Measurements from ENCODE around the gene ATXN2.
"Not testable (repeated sequence)": the region's sequence is repeated elsewhere in the genome, so short reads cannot be mapped to it uniquely, and the experiment has no call there.

The ATXN2 gene

DNA sequence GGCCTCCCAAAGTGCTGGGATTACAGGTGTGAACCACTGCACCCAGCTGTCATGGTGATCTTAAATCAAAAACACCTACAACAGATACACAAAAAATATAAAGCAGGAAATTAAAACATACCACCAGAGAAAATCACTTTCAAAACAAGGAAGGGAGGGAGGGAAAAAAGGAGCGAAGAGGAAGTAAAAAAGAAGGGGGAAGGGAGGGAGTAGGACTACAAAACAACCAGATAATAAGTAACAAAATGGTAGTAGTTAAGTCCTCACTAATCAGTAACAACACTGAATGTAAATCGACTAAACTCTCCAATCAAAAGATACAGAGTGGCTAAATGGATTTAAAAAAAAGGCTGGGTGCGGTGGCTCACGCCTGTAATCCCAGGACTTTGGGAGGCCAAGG lies 104.4 kb downstream of the ATXN2 start:
- no peak overlapping the region for H3K27ac ChIP-seq
- H3K4me3 ChIP-seq: no peak overlapping the region
- intact Hi-C loops (cut with DNase I; ENCODE audit: low total_unique reads): no loop called here
- no peaks in the 10 kb centered on the region for H3K9me3 ChIP-seq
- TF ChIP-seq CTCF (IDR thresholded peaks at IDR 0.05): no peak
- H3K27me3 ChIP-seq: no peaks in the 10 kb centered on the region
- H3K4me1 ChIP-seq: peaks cover 0 to 15% (median 2%) of the 10 kb centered on the region in 4 donors
- DNase-seq: no peak
- H3K36me3 ChIP-seq: peaks cover 13 to 78% (median 60%) of the 10 kb centered on the region in 3 donors

DNA sequence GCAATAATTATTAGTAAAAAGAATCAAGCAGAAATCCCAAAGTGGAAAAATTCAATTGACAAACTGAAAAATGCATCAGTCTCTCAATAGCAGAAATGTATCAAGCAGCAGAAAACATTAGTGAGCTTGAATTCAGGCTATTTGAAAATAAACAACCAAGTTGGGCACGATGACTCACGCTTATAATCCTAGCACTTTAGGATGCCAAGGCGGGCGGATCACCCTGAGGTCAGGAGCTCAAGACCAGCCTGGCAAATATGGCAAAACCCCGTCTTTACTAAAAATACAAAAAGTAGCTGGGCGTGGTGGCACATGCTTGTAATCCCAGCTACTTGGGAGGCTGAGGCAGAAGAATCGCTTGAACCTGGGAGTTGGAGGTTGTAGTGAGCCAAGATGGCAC lies 106.1 kb downstream of the ATXN2 start:
- peak; percentile 27 to 74 for DNase-seq
- H3K27ac ChIP-seq: peak overlapping the region; percentile 22 to 28
- H3K4me3 ChIP-seq; intact Hi-C loops (cut with DNase I; ENCODE audit: low total_unique reads); H3K9me3 ChIP-seq; H3K27me3 ChIP-seq: not testable (repeated sequence)
- peaks cover 13 to 73% (median 61%) of the 10 kb centered on the region in 3 donors for H3K36me3 ChIP-seq
- H3K4me1 ChIP-seq: peaks cover 0 to 15% (median 2%) of the 10 kb centered on the region in 4 donors

GRCh38 chr12:111488798-111489197 lies 110.3 kb downstream of the ATXN2 start:
- H3K27me3 ChIP-seq: no peaks in the 10 kb centered on the region
- intact Hi-C loops (cut with DNase I; ENCODE audit: low total_unique reads): no loop called here
- no peak for TF ChIP-seq CTCF (IDR thresholded peaks at IDR 0.05)
- DNase-seq: no peak
- H3K36me3 ChIP-seq: peaks cover 37 to 79% (median 53%) of the 10 kb centered on the region in 3 donors
- H3K9me3 ChIP-seq: no peaks in the 10 kb centered on the region
- H3K4me3 ChIP-seq: no peak overlapping the region
- H3K27ac ChIP-seq: no peak overlapping the region
- H3K4me1 ChIP-seq: peaks cover 0 to 15% (median 2%) of the 10 kb centered on the region in 4 donors

DNA sequence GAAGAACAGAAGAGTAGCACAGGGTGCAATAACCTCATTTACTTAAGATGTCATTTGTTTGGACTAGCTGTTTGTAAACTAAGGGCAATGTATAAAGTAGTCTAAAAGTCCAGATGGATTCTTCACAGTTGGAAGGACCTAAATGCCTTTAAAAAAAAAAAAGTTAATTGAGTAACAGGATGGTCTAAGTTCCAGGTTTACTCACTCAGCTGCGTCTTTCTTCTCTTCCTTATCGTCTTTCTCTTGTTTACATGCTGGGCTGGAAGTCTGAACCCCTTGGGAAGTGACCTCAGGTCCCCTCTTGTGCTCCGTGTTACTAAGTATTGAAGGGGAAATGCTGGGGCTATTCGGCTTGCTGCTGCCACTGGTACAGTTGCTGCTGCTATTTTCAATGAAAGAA lies 110.8 kb downstream of the ATXN2 start:
- DNase-seq: peak in 1 of 2 donors; percentile 54

GRCh38 chr12:111482462-111482861 lies 116.7 kb downstream of the ATXN2 start:
- intact Hi-C loops (cut with DNase I; ENCODE audit: low total_unique reads): no loop called here
- DNase-seq: no peak
- Histone ChIP-seq H3K27me3 (no peaks in the 10 kb centered on the region), H3K4me1 (no peaks in the 10 kb centered on the region), H3K36me3 (peaks cover 68 to 81% (median 68%) of the 10 kb centered on the region in 3 donors), H3K27ac (no peak overlapping the region), H3K4me3 (no peak overlapping the region), H3K9me3 (no peaks in the 10 kb centered on the region)
- no peak for TF ChIP-seq CTCF (IDR thresholded peaks at IDR 0.05)

More for the DNA sequence above, 110.8 kb downstream of the ATXN2 start:
- intact Hi-C loops (cut with DNase I; ENCODE audit: low total_unique reads): no loop called here
- H3K36me3 ChIP-seq: peaks cover 42 to 80% (median 58%) of the 10 kb centered on the region in 3 donors
- H3K4me1 ChIP-seq: peaks cover 0 to 14% (median 2%) of the 10 kb centered on the region in 4 donors
- no peak overlapping the region for H3K4me3 ChIP-seq
- H3K9me3 ChIP-seq: no peaks in the 10 kb centered on the region
- H3K27me3 ChIP-seq: no peaks in the 10 kb centered on the region
- no peak overlapping the region for H3K27ac ChIP-seq
- no peak for TF ChIP-seq CTCF (IDR thresholded peaks at IDR 0.05)

DNA sequence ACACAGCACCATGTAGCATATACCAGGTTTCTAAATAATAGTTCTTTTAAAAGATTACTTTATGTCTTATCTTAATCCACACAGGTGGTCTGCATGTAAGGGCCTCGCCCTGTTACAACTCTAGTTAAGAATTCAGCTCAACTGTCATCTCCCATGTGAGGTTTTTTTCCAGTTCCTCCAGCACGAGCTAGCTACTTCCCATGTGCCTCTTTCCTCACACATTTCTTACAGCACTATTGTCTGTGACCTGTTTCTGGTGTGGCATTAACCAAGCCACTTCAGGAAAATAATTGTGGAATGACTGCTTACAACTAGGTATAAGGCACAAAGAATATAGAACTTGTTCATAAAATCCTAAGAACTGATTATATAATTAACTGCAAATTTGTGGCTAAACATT lies 127.9 kb downstream of the ATXN2 start:
- H3K36me3 ChIP-seq: peaks cover 10 to 46% (median 37%) of the 10 kb centered on the region in 3 donors
- H3K27ac ChIP-seq: no peak overlapping the region
- DNase-seq: no peak
- no peaks in the 10 kb centered on the region for H3K27me3 ChIP-seq
- H3K4me3 ChIP-seq: no peak overlapping the region
- no peak for TF ChIP-seq CTCF (IDR thresholded peaks at IDR 0.05)
- intact Hi-C loops (cut with DNase I; ENCODE audit: low total_unique reads): no loop called here
- no peaks in the 10 kb centered on the region for H3K9me3 ChIP-seq
- H3K4me1 ChIP-seq: peaks cover 0 to 42% (median 4%) of the 10 kb centered on the region in 4 donors
